H1 (cell line): ENCODE results near the gene PTPN1. TPM values are rescaled to one million over a fixed set of nuclear protein-coding genes. Genes with fewer than 3 reads are reported as not detected.
A peak's percentile ranks its signal among the peaks of the same experiment; 100 is the strongest.

Experiments used
- CTCF ChIA-PET: fragments of 300-600 bp; sonication (Branson Sonifier 250); formaldehyde crosslinking; loops from one replicate; lab custom pipeline; 2021; ENCODE audit not compliant: partially characterized antibody; lab: Charles Lee
- POLR2A ChIA-PET: fragments of 300-600 bp; sonication (Branson Sonifier 250); formaldehyde crosslinking; loops from one replicate; lab custom pipeline; 2021; ENCODE audit warnings: inconsistent platforms; ENCODE audit not compliant: partially characterized antibody; lab: Charles Lee
- DNase-seq, 2 experiments: peaks; one replicate each; pipeline versions ENCODE4 v3.0.0 to v3.0.0-alpha.2; 2010 to 2022; ENCODE audit warnings: low spot score in 2 of 2, low read depth in 1 of 2, mixed read lengths in 1 of 2
- FAIRE-seq: peaks from 2 replicates; lab custom pipeline; 2011; peaks lifted over from hg19 to GRCh38; lab: Jason Lieb, UNC
- H2AFZ ChIP-seq: 2 replicates; pipeline ENCODE4 v1.8.1; 2012; ENCODE audit warnings: low read length, inconsistent platforms
- H2AK5ac ChIP-seq: 2 replicates; pipeline ENCODE4 v1.6.1; 2013; ENCODE audit warnings: low read depth, low read length
- H2BK120ac ChIP-seq: replicated peaks from 2 replicates; pipeline ENCODE3; 2013; ENCODE audit warnings: low read depth, low read length, inconsistent platforms
- H2BK12ac ChIP-seq: 2 replicates; pipeline ENCODE4 v1.6.1; 2013; ENCODE audit warnings: low read depth, low read length
- H2BK15ac ChIP-seq: 2 replicates; pipeline ENCODE4 v1.6.1; 2013; ENCODE audit warnings: low read length
- H2BK20ac ChIP-seq: 2 replicates; pipeline ENCODE4 v1.6.1; 2013; ENCODE audit warnings: low read length
- H2BK5ac ChIP-seq: 2 replicates; pipeline ENCODE4 v1.6.1; 2013; ENCODE audit warnings: low read depth, low read length
- H3K14ac ChIP-seq: 2 replicates; pipeline ENCODE4 v1.6.1; 2013; ENCODE audit warnings: inconsistent platforms; ENCODE audit not compliant: insufficient read length
- H3K18ac ChIP-seq: 2 replicates; pipeline ENCODE4 v1.6.1; 2013; ENCODE audit warnings: low read length; ENCODE audit errors: extremely low read depth
- H3K23ac ChIP-seq: 2 replicates; pipeline ENCODE4 v1.6.1; 2013; ENCODE audit warnings: inconsistent platforms; ENCODE audit not compliant: insufficient read length
- H3K23me2 ChIP-seq: 2 replicates; pipeline ENCODE4 v1.6.1; 2013; ENCODE audit warnings: low read depth, low read length
- H3K27ac ChIP-seq: 2 replicates; pipeline ENCODE4 v1.6.1; 2011; ENCODE audit warnings: low read depth, low read length, inconsistent platforms
- H3K27me3 ChIP-seq, 4 experiments: replicated peaks in 1 of 4; 1 replicate in 1 of 4; 2 replicates in 3 of 4; pipeline versions ENCODE4 v1.6.1 to v1.8.1; 2011 to 2013; ENCODE audit warnings: low read length in 3 of 4, mild to moderate bottlenecking in 3 of 4, inconsistent platforms in 2 of 4, mixed read lengths in 2 of 4, moderate library complexity in 1 of 4; ENCODE audit not compliant: control insufficient read depth in 3 of 4, insufficient read depth in 3 of 4; ENCODE audit errors: extremely low read depth in 1 of 4
- H3K36me3 ChIP-seq, 4 experiments: 2 replicates each; pipeline versions ENCODE4 v1.6.1 to v1.8.1; 2011 to 2013; ENCODE audit warnings: mild to moderate bottlenecking in 4 of 4, low read length in 3 of 4, moderate library complexity in 2 of 4, control low read depth in 1 of 4, inconsistent platforms in 1 of 4; ENCODE audit not compliant: insufficient read depth in 4 of 4, control insufficient read depth in 2 of 4
- H3K4ac ChIP-seq: replicated peaks from 2 replicates; pipeline ENCODE3; 2013; ENCODE audit warnings: low read length, low read depth, mixed read lengths, inconsistent platforms; ENCODE audit not compliant: insufficient read length
- H3K4me1 ChIP-seq, 4 experiments: replicated peaks in 1 of 4; 1 replicate in 1 of 4; 2 replicates in 3 of 4; pipeline versions ENCODE4 v1.6.1 to v1.8.1; 2011 to 2013; ENCODE audit warnings: low read length in 3 of 4, inconsistent platforms in 2 of 4, mixed read lengths in 1 of 4; ENCODE audit not compliant: insufficient read depth in 4 of 4, control insufficient read depth in 3 of 4
- H3K4me2 ChIP-seq, 2 experiments: 2 replicates each; pipeline versions ENCODE4 v1.6.1 to v1.8.1; 2011 to 2013; ENCODE audit warnings: low read depth in 2 of 2, low read length in 2 of 2, control low read depth in 1 of 2, inconsistent platforms in 1 of 2, mild to moderate bottlenecking in 1 of 2; ENCODE audit not compliant: insufficient read depth in 1 of 2
- H3K4me3 ChIP-seq, 4 experiments: fragments of 200-600, 300-600 bp in 1 of 4; sonication (generic), shearing (Covaris generic), sonication (Bioruptor Twin) in 1 of 4; 2 replicates each; pipeline versions ENCODE4 v1.5.1 to v1.8.1; 2011 to 2016; ENCODE audit warnings: low read length in 4 of 4, low read depth in 3 of 4, control low read depth in 2 of 4, inconsistent platforms in 2 of 4, mild to moderate bottlenecking in 2 of 4, mixed read lengths in 1 of 4, moderate library complexity in 1 of 4; ENCODE audit not compliant: insufficient read depth in 2 of 4; ENCODE audit errors: extremely low read depth in 1 of 4
- H3K56ac ChIP-seq: replicated peaks from 2 replicates; pipeline ENCODE3; 2013; ENCODE audit warnings: low read depth, mild to moderate bottlenecking, mixed read lengths, low read length, inconsistent platforms; ENCODE audit not compliant: insufficient read length
- H3K79me1 ChIP-seq: 2 replicates; pipeline ENCODE4 v1.6.1; 2013; ENCODE audit warnings: low read depth, low read length, control low read depth
- H3K79me2 ChIP-seq, 2 experiments: 2 replicates each; pipeline versions ENCODE4 v1.6.1 to v1.8.1; 2012 to 2013; ENCODE audit warnings: low read length in 2 of 2, mild to moderate bottlenecking in 2 of 2, inconsistent platforms in 1 of 2; ENCODE audit not compliant: insufficient read depth in 2 of 2, control insufficient read depth in 1 of 2
- H3K9ac ChIP-seq, 4 experiments: replicated peaks in 1 of 4; 1 replicate in 1 of 4; 2 replicates in 3 of 4; pipeline versions ENCODE4 v1.6.1 to v1.8.1; 2011 to 2013; ENCODE audit warnings: low read depth in 3 of 4, low read length in 3 of 4, control low read depth in 2 of 4, mild to moderate bottlenecking in 2 of 4, moderate library complexity in 2 of 4, inconsistent platforms in 1 of 4; ENCODE audit errors: extremely low read depth in 1 of 4
- H3K9me3 ChIP-seq, 2 experiments: 2 replicates each; pipeline versions ENCODE4 v1.6.1 to v1.8.1; 2012 to 2013; ENCODE audit warnings: mild to moderate bottlenecking in 2 of 2, moderate library complexity in 2 of 2, control low read depth in 1 of 2, inconsistent platforms in 1 of 2, low read depth in 1 of 2, low read length in 1 of 2, mixed read lengths in 1 of 2; ENCODE audit not compliant: insufficient read depth in 2 of 2
- H4K20me1 ChIP-seq, 2 experiments: replicated peaks in 1 of 2; 2 replicates each; pipeline versions ENCODE3 to v1.8.1; 2011 to 2013; ENCODE audit warnings: inconsistent platforms in 2 of 2, low read length in 2 of 2, mild to moderate bottlenecking in 1 of 2; ENCODE audit not compliant: insufficient read depth in 2 of 2, control insufficient read depth in 1 of 2
- H4K5ac ChIP-seq: 2 replicates; pipeline ENCODE4 v1.6.1; 2013; ENCODE audit warnings: low read length, low read depth, mixed read lengths, inconsistent platforms; ENCODE audit not compliant: insufficient read length
- H4K8ac ChIP-seq: 2 replicates; pipeline ENCODE4 v1.8.0; 2013; ENCODE audit warnings: mild to moderate bottlenecking, moderate library complexity, low read length, inconsistent platforms; ENCODE audit not compliant: insufficient read depth; ENCODE audit errors: extremely low read depth
- H4K91ac ChIP-seq: replicated peaks from 2 replicates; pipeline ENCODE3; 2013; ENCODE audit warnings: low read length, mixed read lengths, inconsistent platforms; ENCODE audit not compliant: insufficient read length
- ASH2L ChIP-seq: fragments of 200-600, 300-600 bp; sonication (generic); IDR thresholded peaks from one replicate; pipeline ENCODE4 v1.7.1; 2017; ENCODE audit warnings: low read length
- BACH1 ChIP-seq: IDR thresholded peaks from 2 replicates; pipeline ENCODE4 v1.6.1; 2012; ENCODE audit warnings: low read length, improper control_type of control experiment
- CEBPB ChIP-seq: IDR thresholded peaks from 2 replicates; pipeline ENCODE4 v1.6.1; 2012; ENCODE audit warnings: low read depth, low read length
- CHD1 ChIP-seq: IDR thresholded peaks from 2 replicates; pipeline ENCODE4 v1.6.1; 2012; ENCODE audit warnings: low read depth, low read length, improper control_type of control experiment
- CREB1 ChIP-seq: IDR thresholded peaks from 2 replicates; pipeline ENCODE4 v1.6.1; 2012; ENCODE audit warnings: inconsistent platforms
- EP300 ChIP-seq, 2 experiments: IDR thresholded peaks; 1 replicate in 1 of 2; 2 replicates in 1 of 2; pipeline ENCODE4 v1.6.1; 2011 to 2012; ENCODE audit warnings: low read depth in 2 of 2, low read length in 2 of 2, mild to moderate bottlenecking in 2 of 2, borderline replicate concordance in 1 of 2, inconsistent platforms in 1 of 2, moderate library complexity in 1 of 2
- SAP30 ChIP-seq: fragments of 300-600 bp; sonication (generic); IDR thresholded peaks from 2 replicates; pipeline ENCODE4 v1.7.1; 2012; ENCODE audit warnings: low read length, moderate library complexity, mild to moderate bottlenecking, inconsistent platforms; ENCODE audit not compliant: insufficient read depth, insufficient replicate concordance
- SP4 ChIP-seq: IDR thresholded peaks from 2 replicates; pipeline ENCODE4 v1.6.1; 2012; ENCODE audit warnings: low read length, inconsistent platforms
- SUZ12 ChIP-seq: fragments of 200-600 bp; sonication (generic); IDR thresholded peaks from 2 replicates; pipeline ENCODE4 v1.6.1; 2012; ENCODE audit warnings: mild to moderate bottlenecking, inconsistent platforms, low read length, moderate library complexity, mixed read lengths
- YY1 ChIP-seq: IDR thresholded peaks from 2 replicates; pipeline ENCODE4 v1.6.1; 2011; ENCODE audit warnings: low read depth, mild to moderate bottlenecking, low read length
- WGBS, 2 experiments: shearing (Covaris generic) in 1 of 2; methylation state at CpG; one replicate each; pipeline versions ENCODE4 v1.1.6 to v1.1.7; 2013 to 2015; ENCODE audit warnings: low lambda C conversion rate in 2 of 2, mixed read lengths in 2 of 2, inconsistent platforms in 1 of 2, low coverage in 1 of 2, missing lambda C conversion rate in 1 of 2; ENCODE audit not compliant: insufficient replicate concordance in 2 of 2, insufficient coverage in 1 of 2, insufficient read length in 1 of 2; ENCODE audit errors: extremely low coverage in 1 of 2, missing lambda C conversion rate in 1 of 2; 5-methylcytosine and 5-hydroxymethylcytosine counted together
- polyA plus RNA-seq, 7 experiments: library from polyadenylated mRNA; depleted of rRNA in 3 of 7; stranded (reverse) in 5 of 7; unstranded in 2 of 7; fragments of >200 nt in 5 of 7; fragments of 200-250 nt in 2 of 7; gene quantifications; 1 replicate in 5 of 7; 2 replicates in 1 of 7; 4 replicates in 1 of 7; pipeline versions ENCODE4 v1.2.1 to v1.2.3, GENCODE V29; 2011 to 2013; ENCODE audit warnings: missing spikeins in 2 of 7, mixed read lengths in 2 of 7
- total RNA-seq: library from RNA; stranded (reverse); fragmentation: NEBNext Ultra II Directional; extraction: Animal tissue kit (Norgen Biotek cat#: 25700); gene quantifications from 2 replicates; pipeline ENCODE4 v1.2.1, GENCODE V29; 2021

Gene PTPN1
- total and polyA plus RNA-seq, 2 of the 8 experiments (the other 6 are each of a cell fraction or from before 2014, with no cell fraction given) = 18.6 to 32.1 TPM

GRCh38 chr20:50562262-50562701 lies 52.1 kb downstream of the PTPN1 start:
- FAIRE-seq (no peak), DNase-seq (no peak)
- Histone ChIP-seq H2BK5ac (no peak overlapping the region), H3K23ac (no peak overlapping the region), H4K8ac (no peak overlapping the region), H3K4ac (no peak overlapping the region), H4K20me1 (peaks cover 0 to 4% of the 10 kb centered on the region in 2 experiments), H2AFZ (no peak overlapping the region), H3K23me2 (no peaks in the 10 kb centered on the region), H3K9ac (no peak overlapping the region), H3K27ac (peak overlapping the region; percentile 44; the same call in 1 of the 2 replicates), H2AK5ac (no peak overlapping the region), H3K79me2 (peaks cover 0 to 4% of the 10 kb centered on the region in 2 experiments; a peak in 1 of 4 replicates), H3K4me3 (no peak overlapping the region), H3K4me1 (no peaks in the 10 kb centered on the region), H2BK15ac (no peak overlapping the region), H3K14ac (no peak overlapping the region), H2BK12ac (no peak overlapping the region), H2BK20ac (no peak overlapping the region), H3K36me3 (peaks cover 0 to 19% (median 7%) of the 10 kb centered on the region in 4 experiments; a peak in 4 of 8 replicates), H3K27me3 (no peaks in the 10 kb centered on the region), H4K91ac (no peak overlapping the region), H3K9me3 (no peaks in the 10 kb centered on the region), H3K79me1 (peaks cover 2% of the 10 kb centered on the region; the same call in 1 of the 2 replicates), H4K5ac (no peak overlapping the region), H3K4me2 (no peak overlapping the region), H2BK120ac (no peak overlapping the region), H3K56ac (no peak overlapping the region), H3K18ac (no peak overlapping the region)
- 95% methylated on average over 7 of the region's 7 CpGs; no CpG with 5 or more reads in 1 of the 2 experiments for WGBS, 2 experiments
- ChIA-PET CTCF (interaction anchor here (0.6 to 2.4 kb wide), 6 partner anchors 9 to 129 kb away, joined by 3 to 7 read pairs (median 3); no protein-coding TSS in a partner anchor), POLR2A (interaction anchor here (1.0 kb wide), 1 partner anchor 11 kb away, joined by 3 read pairs; no protein-coding TSS in a partner anchor)
- TF ChIP-seq CEBPB = no peak
- TF ChIP-seq BACH1 = no peak
- TF ChIP-seq SUZ12 = no peak
- TF ChIP-seq YY1 = no peak
- TF ChIP-seq ASH2L = no peak
- TF ChIP-seq CREB1 = no peak
- TF ChIP-seq SAP30 = no peak
- TF ChIP-seq SP4 = no peak
- TF ChIP-seq EP300 (IDR thresholded peaks at IDR 0.05; ENCODE audit: borderline replicate concordance in 1 of 2, low read depth in 2 of 2, low read length in 2 of 2) = no peak
- TF ChIP-seq CHD1 = no peak
